GM12872 (cell line): Measurements from ENCODE around the gene MGAT4B.

Source experiments
- TF ChIP-seq, protein P1 (sequence below): IDR thresholded peaks from 3 replicates; pipeline ENCODE4 v1.5.1; 2011; ENCODE audit warnings: low read depth, mild to moderate bottlenecking, low read length, moderate library complexity; ENCODE audit not compliant: insufficient read depth

MGAT4B gene

DNA sequence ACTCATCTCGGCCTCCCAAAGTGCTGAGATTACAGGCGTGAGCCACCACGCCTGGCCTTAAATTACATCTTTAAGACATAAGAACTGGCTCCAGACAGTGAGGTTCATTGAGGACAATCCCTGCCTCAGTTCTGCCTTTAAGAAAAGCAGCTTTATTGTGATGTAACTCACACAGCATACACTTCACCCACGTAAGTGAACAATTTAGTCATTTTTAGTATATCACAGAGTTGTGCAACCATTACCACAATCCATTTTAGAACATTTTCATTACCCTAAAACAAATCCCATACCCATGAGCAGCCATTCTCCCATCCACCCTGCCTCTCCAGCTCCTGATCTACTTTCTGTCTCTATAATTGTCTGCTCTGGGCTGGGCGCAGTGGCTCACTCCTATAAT is 36.9 kb downstream of the MGAT4B start:
- TF ChIP-seq, protein P1, sequence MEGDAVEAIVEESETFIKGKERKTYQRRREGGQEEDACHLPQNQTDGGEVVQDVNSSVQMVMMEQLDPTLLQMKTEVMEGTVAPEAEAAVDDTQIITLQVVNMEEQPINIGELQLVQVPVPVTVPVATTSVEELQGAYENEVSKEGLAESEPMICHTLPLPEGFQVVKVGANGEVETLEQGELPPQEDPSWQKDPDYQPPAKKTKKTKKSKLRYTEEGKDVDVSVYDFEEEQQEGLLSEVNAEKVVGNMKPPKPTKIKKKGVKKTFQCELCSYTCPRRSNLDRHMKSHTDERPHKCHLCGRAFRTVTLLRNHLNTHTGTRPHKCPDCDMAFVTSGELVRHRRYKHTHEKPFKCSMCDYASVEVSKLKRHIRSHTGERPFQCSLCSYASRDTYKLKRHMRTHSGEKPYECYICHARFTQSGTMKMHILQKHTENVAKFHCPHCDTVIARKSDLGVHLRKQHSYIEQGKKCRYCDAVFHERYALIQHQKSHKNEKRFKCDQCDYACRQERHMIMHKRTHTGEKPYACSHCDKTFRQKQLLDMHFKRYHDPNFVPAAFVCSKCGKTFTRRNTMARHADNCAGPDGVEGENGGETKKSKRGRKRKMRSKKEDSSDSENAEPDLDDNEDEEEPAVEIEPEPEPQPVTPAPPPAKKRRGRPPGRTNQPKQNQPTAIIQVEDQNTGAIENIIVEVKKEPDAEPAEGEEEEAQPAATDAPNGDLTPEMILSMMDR: no peak

DNA sequence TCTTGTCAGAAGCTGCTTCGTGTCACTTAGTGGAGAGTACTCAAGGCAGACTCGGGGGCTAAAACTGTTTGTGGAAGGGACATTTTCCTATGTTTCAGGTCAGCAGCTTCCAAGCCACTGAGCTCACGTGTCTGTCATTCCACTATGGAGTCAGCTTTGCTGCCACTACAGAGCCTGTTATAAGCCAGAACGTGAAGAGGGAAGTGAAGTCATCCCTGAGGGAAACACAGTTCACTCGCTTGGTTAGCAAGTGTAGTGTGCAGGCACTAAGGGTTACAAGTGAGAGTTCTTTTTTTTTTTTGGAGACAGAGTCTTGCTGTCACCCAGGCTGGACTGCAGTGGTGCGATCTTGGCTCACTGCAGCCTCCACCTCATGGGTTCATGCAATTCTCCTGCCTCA is 37.4 kb downstream of the MGAT4B start:
- TF ChIP-seq, protein P1: no peak

DNA sequence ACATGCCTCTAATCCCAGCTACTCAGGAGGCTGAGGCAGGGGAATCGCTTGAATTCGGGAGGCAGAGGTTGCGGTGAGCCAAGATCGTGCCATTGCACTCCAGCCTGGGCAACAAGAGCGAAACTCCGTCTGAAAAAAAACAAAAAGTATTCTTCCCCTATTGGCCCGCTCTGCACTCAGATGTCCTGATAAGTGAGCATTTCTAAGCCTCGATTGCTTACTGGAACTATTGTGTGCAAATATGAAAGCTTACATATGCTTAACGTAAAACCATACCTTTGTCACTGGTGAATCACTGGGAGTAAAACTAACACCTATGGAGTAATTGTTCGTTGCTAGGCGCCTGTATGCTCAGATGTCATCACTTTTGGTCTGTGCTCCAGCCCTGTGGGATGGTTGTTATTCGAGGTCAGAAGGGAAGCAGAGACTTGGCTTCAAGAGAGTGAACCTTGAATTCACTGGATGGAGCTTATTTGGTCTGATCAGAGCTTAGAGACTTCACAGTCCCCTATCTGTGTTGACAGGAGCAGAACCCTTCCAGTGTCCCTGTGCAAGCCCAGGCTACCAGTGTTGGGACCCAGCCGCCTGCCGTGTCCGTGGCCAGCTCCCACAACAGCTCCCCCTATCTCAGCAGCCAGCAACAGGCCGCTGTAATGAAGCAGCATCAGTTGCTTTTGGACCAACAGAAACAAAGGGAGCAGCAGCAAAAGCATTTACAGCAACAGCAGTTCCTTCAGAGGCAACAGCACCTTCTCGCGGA is 38.2 kb downstream of the MGAT4B start:
- TF ChIP-seq, protein P1: no peak

DNA sequence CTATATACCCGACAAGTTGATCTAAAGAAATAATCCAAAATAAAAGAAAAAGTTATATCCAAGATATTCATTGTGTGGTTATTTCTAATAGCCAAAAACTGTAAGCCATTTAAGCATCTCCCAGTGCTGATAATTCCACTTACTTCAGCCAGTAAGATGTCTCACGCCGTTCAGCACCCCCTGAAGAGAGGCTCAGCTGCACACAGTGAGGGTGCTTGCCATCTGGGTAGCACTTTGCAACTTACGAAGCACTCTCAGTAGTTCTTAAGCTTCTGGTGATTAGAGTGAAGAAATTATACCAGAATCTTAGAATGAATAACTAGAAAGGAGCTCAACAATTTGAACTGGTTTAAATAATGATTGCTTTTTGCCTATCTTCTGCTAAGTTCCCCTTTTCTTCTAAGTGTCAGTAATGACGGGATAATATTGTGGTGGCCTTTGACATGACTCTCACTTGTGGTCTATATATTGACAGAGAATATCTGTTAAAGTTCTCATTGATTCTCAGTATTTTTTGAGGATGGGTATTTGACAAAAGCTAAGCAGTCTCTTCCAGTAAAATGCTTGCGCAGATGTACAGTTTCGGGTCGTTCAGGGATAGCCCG is 39.1 kb downstream of the MGAT4B start:
- TF ChIP-seq, protein P1: no peak

DNA sequence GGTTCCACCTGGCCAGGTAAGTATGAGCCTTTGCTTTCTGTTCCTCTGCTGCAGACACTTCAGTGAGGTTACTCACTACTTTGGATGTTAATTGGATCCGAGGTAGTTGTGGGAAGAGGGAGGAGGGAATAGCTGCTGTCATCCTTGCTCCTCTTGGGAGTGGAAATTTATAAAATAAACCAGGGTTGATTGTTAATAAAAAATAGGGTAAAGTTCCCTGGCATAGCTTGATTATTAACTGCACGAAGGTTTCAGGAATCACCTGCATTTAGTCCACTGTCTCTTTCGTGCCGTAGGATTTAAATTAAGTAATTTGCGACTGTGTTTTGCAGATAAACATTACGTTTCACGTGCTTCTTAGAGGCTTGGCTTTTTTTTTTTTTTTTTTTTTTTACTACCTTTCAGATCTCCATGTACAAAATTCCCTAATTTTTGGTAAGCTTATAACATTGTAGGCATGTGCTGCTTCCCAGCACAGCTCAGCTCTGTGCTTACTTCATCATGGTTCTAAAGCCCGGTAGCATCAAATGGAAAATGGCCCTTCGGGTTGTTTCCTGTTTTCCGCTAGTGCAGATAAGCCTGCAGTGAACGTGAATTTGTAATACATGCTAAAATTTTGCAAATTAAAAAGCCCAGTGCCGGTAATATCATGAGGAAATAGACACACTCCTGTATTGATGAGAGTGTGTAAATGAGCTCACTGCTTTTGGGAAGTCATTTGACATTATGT is 39.8 kb downstream of the MGAT4B start:
- TF ChIP-seq, protein P1: no peak

DNA sequence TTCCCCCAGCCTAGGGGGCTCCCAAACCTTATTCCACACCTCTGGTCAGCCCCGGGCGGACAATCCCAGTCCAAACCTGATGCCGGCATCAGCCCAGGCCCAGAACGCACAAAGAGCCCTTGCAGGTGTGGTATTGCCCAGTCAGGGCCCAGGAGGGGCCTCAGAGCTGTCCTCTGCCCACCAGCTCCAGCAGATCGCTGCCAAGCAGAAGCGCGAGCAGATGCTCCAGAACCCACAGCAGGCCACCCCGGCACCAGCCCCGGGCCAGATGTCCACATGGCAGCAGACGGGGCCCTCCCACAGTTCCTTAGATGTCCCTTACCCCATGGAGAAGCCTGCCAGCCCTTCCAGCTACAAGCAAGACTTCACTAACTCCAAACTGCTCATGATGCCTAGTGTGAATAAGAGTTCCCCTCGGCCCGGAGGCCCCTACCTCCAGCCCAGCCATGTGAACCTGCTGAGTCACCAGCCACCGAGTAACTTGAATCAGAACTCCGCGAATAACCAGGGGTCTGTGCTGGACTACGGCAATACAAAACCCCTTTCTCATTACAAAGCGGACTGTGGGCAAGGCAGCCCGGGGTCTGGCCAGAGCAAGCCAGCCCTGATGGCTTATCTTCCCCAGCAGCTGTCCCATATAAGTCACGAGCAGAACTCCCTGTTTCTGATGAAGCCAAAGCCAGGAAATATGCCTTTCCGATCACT is 40.5 kb downstream of the MGAT4B start:
- TF ChIP-seq, protein P1: no peak

DNA sequence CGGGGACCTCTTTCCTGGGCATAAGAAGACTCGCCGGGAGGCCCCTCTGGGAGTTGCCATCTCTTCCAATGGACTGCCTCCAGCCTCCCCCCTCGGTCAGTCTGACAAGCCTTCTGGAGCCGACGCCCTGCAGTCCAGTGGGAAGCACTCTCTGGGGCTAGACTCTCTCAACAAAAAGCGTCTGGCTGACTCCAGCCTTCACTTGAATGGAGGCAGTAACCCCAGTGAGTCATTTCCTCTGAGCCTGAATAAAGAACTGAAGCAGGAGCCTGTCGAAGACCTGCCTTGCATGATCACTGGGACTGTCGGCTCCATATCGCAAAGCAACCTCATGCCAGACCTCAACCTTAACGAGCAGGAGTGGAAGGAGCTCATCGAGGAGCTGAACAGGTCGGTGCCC is 41.3 kb downstream of the MGAT4B start:
- TF ChIP-seq, protein P1: no peak
